ACC112 (cell line): ENCODE measurements around the gene NPR1.
"Not testable (repeated sequence)": the region's sequence is repeated elsewhere in the genome, so short reads cannot be mapped to it uniquely, and the experiment has no call there.

Experiments
- H2AFZ ChIP-seq: fragments of 200-600 bp; sonication (generic); one replicate; pipeline ENCODE4 v1.6.0; 2017; ENCODE audit warnings: antibody characterized with exemption, low read length; ENCODE audit not compliant: unreplicated experiment
- H3K27ac ChIP-seq: fragments of 200-600 bp; sonication (generic); 2 replicates; pipeline ENCODE4 v1.5.1; 2014; ENCODE audit warnings: low read depth, mild to moderate bottlenecking, antibody characterized with exemption, low read length, moderate library complexity
- H3K27me3 ChIP-seq: fragments of 200-600 bp; sonication (generic); 2 replicates; pipeline ENCODE4 v1.6.1; 2014; ENCODE audit warnings: mild to moderate bottlenecking, antibody characterized with exemption, low read length, moderate library complexity, mixed read lengths; ENCODE audit not compliant: insufficient read depth
- H3K36me3 ChIP-seq: fragments of 200-600 bp; sonication (generic); 2 replicates; pipeline ENCODE4 v1.6.1; 2016; ENCODE audit warnings: mild to moderate bottlenecking, antibody characterized with exemption, low read length, moderate library complexity, mixed read lengths; ENCODE audit not compliant: insufficient read depth
- H3K4me1 ChIP-seq: fragments of 200-600 bp; sonication (generic); one replicate; pipeline ENCODE4 v1.6.1; 2016; ENCODE audit warnings: low read length, mixed read lengths; ENCODE audit not compliant: insufficient read depth, unreplicated experiment, control insufficient read depth
- H3K4me3 ChIP-seq: fragments of 200-600 bp; sonication (generic); 2 replicates; pipeline ENCODE4 v1.5.1; 2014; ENCODE audit warnings: mild to moderate bottlenecking, low read depth, low read length
- H3K79me2 ChIP-seq: fragments of 200-600 bp; sonication (generic); one replicate; pipeline ENCODE4 v1.6.0; 2016; ENCODE audit warnings: low read length; ENCODE audit not compliant: control insufficient read depth, unreplicated experiment, insufficient read depth

The NPR1 gene

GRCh38 chr1:153638261-153638660, 40.2 kb upstream of the NPR1 start:
- peaks cover 53% of the 10 kb centered on the region for H3K36me3 ChIP-seq
- H3K79me2 ChIP-seq = peaks cover 53% of the 10 kb centered on the region
- H3K27ac ChIP-seq = no peak overlapping the region
- no peaks in the 10 kb centered on the region for H3K27me3 ChIP-seq
- no peak overlapping the region for H2AFZ ChIP-seq
- no peak overlapping the region for H3K4me3 ChIP-seq
- H3K4me1 ChIP-seq = peaks cover 14% of the 10 kb centered on the region

GRCh38 chr1:153639280-153639679, 39.2 kb upstream of the NPR1 start:
- Histone ChIP-seq H3K27ac (no peak overlapping the region), H2AFZ (no peak overlapping the region), H3K4me1 (peaks cover 14% of the 10 kb centered on the region), H3K27me3 (no peaks in the 10 kb centered on the region), H3K79me2 (peaks cover 53% of the 10 kb centered on the region), H3K4me3 (no peak overlapping the region), H3K36me3 (peaks cover 62% of the 10 kb centered on the region)

GRCh38 chr1:153640213-153640612, 38.3 kb upstream of the NPR1 start:
- peaks cover 14% of the 10 kb centered on the region for H3K4me1 ChIP-seq
- not testable (repeated sequence) for H3K27me3 ChIP-seq, H3K4me3 ChIP-seq, H3K27ac ChIP-seq, H2AFZ ChIP-seq
- peaks cover 71% of the 10 kb centered on the region for H3K36me3 ChIP-seq
- peaks cover 44% of the 10 kb centered on the region for H3K79me2 ChIP-seq

GRCh38 chr1:153640861-153641260, 37.6 kb upstream of the NPR1 start:
- Histone ChIP-seq H3K4me3 (no peak overlapping the region), H3K79me2 (peaks cover 37% of the 10 kb centered on the region), H3K27me3 (no peaks in the 10 kb centered on the region), H3K4me1 (peaks cover 8% of the 10 kb centered on the region), H3K27ac (no peak overlapping the region), H2AFZ (no peak overlapping the region), H3K36me3 (peaks cover 75% of the 10 kb centered on the region)

- H3K27me3 ChIP-seq = no peaks in the 10 kb centered on the region
- no peak overlapping the region for H2AFZ ChIP-seq
- peaks cover 64% of the 10 kb centered on the region for H3K36me3 ChIP-seq
- H3K27ac ChIP-seq = no peak overlapping the region
- H3K4me3 ChIP-seq = no peak overlapping the region
- H3K79me2 ChIP-seq = peaks cover 24% of the 10 kb centered on the region
- H3K4me1 ChIP-seq = no peaks in the 10 kb centered on the region
Measured at GRCh38 chr1:153642161-153642560, 36.3 kb upstream of the NPR1 start.

GRCh38 chr1:153643100-153643499, 35.4 kb upstream of the NPR1 start:
- H2AFZ ChIP-seq = no peak overlapping the region
- no peaks in the 10 kb centered on the region for H3K4me1 ChIP-seq
- H3K27ac ChIP-seq = no peak overlapping the region
- H3K79me2 ChIP-seq = peaks cover 17% of the 10 kb centered on the region
- H3K4me3 ChIP-seq = no peak overlapping the region
- peaks cover 56% of the 10 kb centered on the region for H3K36me3 ChIP-seq
- no peaks in the 10 kb centered on the region for H3K27me3 ChIP-seq

GRCh38 chr1:153643816-153644215, 34.7 kb upstream of the NPR1 start:
- no peaks in the 10 kb centered on the region for H3K4me1 ChIP-seq
- peaks cover 12% of the 10 kb centered on the region for H3K79me2 ChIP-seq
- H3K4me3 ChIP-seq = no peak overlapping the region
- H3K27me3 ChIP-seq = no peaks in the 10 kb centered on the region
- H2AFZ ChIP-seq = no peak overlapping the region
- no peak overlapping the region for H3K27ac ChIP-seq
- H3K36me3 ChIP-seq = peaks cover 51% of the 10 kb centered on the region

GRCh38 chr1:153646672-153647345, 31.7 kb upstream of the NPR1 start:
- Histone ChIP-seq H3K27me3 (no peaks in the 10 kb centered on the region), H3K27ac (no peak overlapping the region), H3K4me3 (no peak overlapping the region), H3K79me2 (peaks cover 1% of the 10 kb centered on the region), H2AFZ (no peak overlapping the region), H3K4me1 (no peaks in the 10 kb centered on the region), H3K36me3 (peaks cover 31% of the 10 kb centered on the region)

GRCh38 chr1:153647346-153647714, 31.2 kb upstream of the NPR1 start:
- no peak overlapping the region for H3K27ac ChIP-seq
- no peaks in the 10 kb centered on the region for H3K79me2 ChIP-seq
- peaks cover 27% of the 10 kb centered on the region for H3K36me3 ChIP-seq
- H3K4me1 ChIP-seq = no peaks in the 10 kb centered on the region
- H3K27me3 ChIP-seq = no peaks in the 10 kb centered on the region
- H2AFZ ChIP-seq = no peak overlapping the region
- H3K4me3 ChIP-seq = no peak overlapping the region

GRCh38 chr1:153648000-153648643, 30.4 kb upstream of the NPR1 start:
- peaks cover 7% of the 10 kb centered on the region for H3K4me1 ChIP-seq
- no peak overlapping the region for H3K4me3 ChIP-seq
- no peaks in the 10 kb centered on the region for H3K27me3 ChIP-seq
- H2AFZ ChIP-seq = no peak overlapping the region
- H3K79me2 ChIP-seq = no peaks in the 10 kb centered on the region
- H3K27ac ChIP-seq = no peak overlapping the region
- peaks cover 27% of the 10 kb centered on the region for H3K36me3 ChIP-seq

- H3K27ac ChIP-seq = no peak overlapping the region
- no peak overlapping the region for H2AFZ ChIP-seq
- peaks cover 17% of the 10 kb centered on the region for H3K36me3 ChIP-seq
- H3K4me1 ChIP-seq = peaks cover 7% of the 10 kb centered on the region
- H3K79me2 ChIP-seq = no peaks in the 10 kb centered on the region
- H3K4me3 ChIP-seq = no peak overlapping the region
- H3K27me3 ChIP-seq = no peaks in the 10 kb centered on the region
Measured at GRCh38 chr1:153649137-153649862, 29.2 kb upstream of the NPR1 start.
